SH-SY5Y (cell line): ENCODE measurements around the gene LCORL.

Source experiments
- GATA2 ChIP-seq: IDR thresholded peaks from 2 replicates; pipeline ENCODE4 v1.6.1; 2011; ENCODE audit warnings: mild to moderate bottlenecking, low read depth, low read length
- GATA3 ChIP-seq: IDR thresholded peaks from 2 replicates; pipeline ENCODE4 v1.6.1; 2011; ENCODE audit warnings: low read depth, mild to moderate bottlenecking, low read length, moderate library complexity

GRCh38 chr4:17962171-17962570, 59.4 kb downstream of the LCORL start:
- TF ChIP-seq GATA2 (no peak), GATA3 (no peak)
